Keratinocyte (primary cell): ENCODE data around the gene KLK4. TPM values are rescaled to one million over a fixed set of nuclear protein-coding genes. Genes with fewer than 3 reads are reported as not detected.

Experiments
- DNase-seq: peaks from one replicate; pipeline ENCODE4 v3.0.0-alpha.2; 2011; ENCODE audit warnings: low read depth, missing footprints, low spot score
- FAIRE-seq: peaks from 2 replicates; lab custom pipeline; 2011; peaks lifted over from hg19 to GRCh38; lab: Jason Lieb, UNC
- H2AFZ ChIP-seq: 2 replicates; pipeline ENCODE4 v1.6.0; 2012; ENCODE audit warnings: low read length, control low read depth, inconsistent platforms; ENCODE audit not compliant: control insufficient read depth
- H3K27ac ChIP-seq: 2 replicates; pipeline ENCODE4 v1.5.1; 2011; ENCODE audit warnings: low read length; ENCODE audit not compliant: control insufficient read depth, insufficient read depth
- H3K27me3 ChIP-seq: 3 replicates; pipeline ENCODE4 v1.6.0; 2011; ENCODE audit warnings: low read length; ENCODE audit not compliant: control insufficient read depth, insufficient read depth; ENCODE audit errors: extremely low read depth
- H3K36me3 ChIP-seq, 2 experiments: 2 replicates in 1 of 2; 3 replicates in 1 of 2; pipeline ENCODE4 v1.5.1; 2011; ENCODE audit warnings: low read length in 2 of 2, mild to moderate bottlenecking in 1 of 2; ENCODE audit not compliant: control insufficient read depth in 2 of 2, insufficient read depth in 2 of 2; ENCODE audit errors: extremely low read depth in 1 of 2
- H3K4me1 ChIP-seq: 3 replicates; pipeline ENCODE4 v1.5.1; 2011; ENCODE audit warnings: low read length; ENCODE audit not compliant: control insufficient read depth, insufficient read depth; ENCODE audit errors: extremely low read depth
- H3K4me2 ChIP-seq: 3 replicates; pipeline ENCODE4 v1.6.0; 2011; ENCODE audit warnings: low read depth, low read length; ENCODE audit not compliant: control insufficient read depth, insufficient read depth; ENCODE audit errors: extremely low read depth
- H3K4me3 ChIP-seq, 3 experiments: fragments of 200-600 bp in 1 of 3; sonication (generic) in 1 of 3; 2 replicates in 2 of 3; 3 replicates in 1 of 3; pipeline ENCODE4 v1.5.1; 2011 to 2016; ENCODE audit warnings: low read length in 3 of 3, mild to moderate bottlenecking in 3 of 3, control low read depth in 2 of 3, inconsistent platforms in 1 of 3, low read depth in 1 of 3, mixed read lengths in 1 of 3, mixed run types in 1 of 3, moderate library complexity in 1 of 3; ENCODE audit not compliant: control insufficient read depth in 2 of 3, insufficient read depth in 2 of 3; ENCODE audit errors: extremely low read depth in 1 of 3
- H3K79me2 ChIP-seq: 2 replicates; pipeline ENCODE4 v1.6.0; 2012; ENCODE audit warnings: low read length; ENCODE audit not compliant: control insufficient read depth, insufficient read depth
- H3K9ac ChIP-seq: 3 replicates; pipeline ENCODE4 v1.6.0; 2011; ENCODE audit warnings: low read length; ENCODE audit not compliant: control insufficient read depth, insufficient read depth; ENCODE audit errors: extremely low read depth
- H3K9me1 ChIP-seq: 3 replicates; pipeline ENCODE4 v1.6.0; 2011; ENCODE audit warnings: low read length; ENCODE audit not compliant: control insufficient read depth, insufficient read depth; ENCODE audit errors: extremely low read depth
- H3K9me3 ChIP-seq: 2 replicates; pipeline ENCODE4 v1.5.1; 2012; ENCODE audit warnings: low read depth, low read length; ENCODE audit not compliant: control insufficient read depth
- H4K20me1 ChIP-seq: 3 replicates; pipeline ENCODE4 v1.6.0; 2011; ENCODE audit warnings: low read length; ENCODE audit not compliant: control insufficient read depth, insufficient read depth; ENCODE audit errors: extremely low read depth
- EZH2 ChIP-seq: IDR thresholded peaks from one replicate; pipeline ENCODE4 v1.6.1; 2012; ENCODE audit warnings: inconsistent platforms, mild to moderate bottlenecking, low read length, moderate library complexity
- dilution Hi-C: fragments of 300-500 bp; cut with MboI; formaldehyde crosslinking; loops from one replicate; pipeline ENCODE4 v1.7.0; 2020; ENCODE audit warnings: low sequenced_read_pairs; ENCODE audit not compliant: extremely low pct_ligation_motif_present
- polyA plus RNA-seq, 5 experiments: library from polyadenylated mRNA; depleted of rRNA in 3 of 5; stranded (reverse) in 3 of 5; stranded (forward) in 1 of 5; unstranded in 1 of 5; fragments of >200 nt; gene quantifications; 1 replicate in 1 of 5; 2 replicates in 3 of 5; 3 replicates in 1 of 5; pipeline versions ENCODE4 v1.2.1 to v1.2.3, GENCODE V29; 2011 to 2012; ENCODE audit warnings: missing spikeins in 2 of 5, low read depth in 1 of 5, low replicate concordance in 1 of 5
- TF ChIP-seq, protein P1 (sequence below), 3 experiments: IDR thresholded peaks in 1 of 3; conservative IDR thresholded peaks in 1 of 3; optimal IDR thresholded peaks in 1 of 3; 2 replicates in 2 of 3; 3 replicates in 1 of 3; pipeline versions ENCODE3 to v1.5.1; 2011; ENCODE audit warnings: low read length in 3 of 3, mild to moderate bottlenecking in 3 of 3, moderate library complexity in 2 of 3, control low read depth in 1 of 3, inconsistent platforms in 1 of 3; ENCODE audit not compliant: insufficient read depth in 2 of 3; ENCODE audit errors: extremely low read depth in 1 of 3

The KLK4 gene
- polyA plus RNA-seq, 1 donor (not counting 4 experiments of a cell fraction or from before 2014, with no cell fraction given), result not detected

DNA sequence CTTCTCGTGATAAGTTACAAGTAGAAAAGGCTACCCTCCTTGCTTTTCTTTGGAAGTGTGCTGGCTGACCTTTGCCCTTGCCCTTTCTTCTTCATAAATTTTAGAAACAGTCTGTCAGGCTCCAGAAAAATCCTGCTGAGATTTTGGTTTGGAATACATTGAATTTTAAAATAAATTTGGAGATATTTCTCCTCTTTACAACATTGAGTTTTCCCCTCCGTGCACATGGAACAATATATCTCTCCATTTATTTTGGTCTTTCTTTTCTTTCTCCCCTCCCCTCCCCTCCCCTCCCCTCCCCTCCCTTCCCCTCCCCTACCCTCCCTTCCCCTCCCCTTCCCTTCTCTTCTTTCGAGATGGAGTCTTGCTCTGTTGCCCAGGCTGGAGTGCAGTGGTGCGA lies 8.6 kb downstream of the KLK4 start:
- dilution Hi-C loops, result no loop called here
- Histone ChIP-seq H3K79me2 (no peaks in the 10 kb centered on the region), H3K27ac (no peak overlapping the region), H3K4me1 (no peaks in the 10 kb centered on the region), H2AFZ (no peak overlapping the region), H3K9me3 (no peaks in the 10 kb centered on the region), H3K36me3 (no peaks in the 10 kb centered on the region), H3K27me3 (peaks cover 3% of the 10 kb centered on the region), H4K20me1 (no peaks in the 10 kb centered on the region), H3K4me3 (no peak overlapping the region), H3K9me1 (no peaks in the 10 kb centered on the region), H3K4me2 (no peak overlapping the region), H3K9ac (no peak overlapping the region)
- DNase-seq, result no peak
- FAIRE-seq, result no peak
- TF ChIP-seq, protein P1, sequence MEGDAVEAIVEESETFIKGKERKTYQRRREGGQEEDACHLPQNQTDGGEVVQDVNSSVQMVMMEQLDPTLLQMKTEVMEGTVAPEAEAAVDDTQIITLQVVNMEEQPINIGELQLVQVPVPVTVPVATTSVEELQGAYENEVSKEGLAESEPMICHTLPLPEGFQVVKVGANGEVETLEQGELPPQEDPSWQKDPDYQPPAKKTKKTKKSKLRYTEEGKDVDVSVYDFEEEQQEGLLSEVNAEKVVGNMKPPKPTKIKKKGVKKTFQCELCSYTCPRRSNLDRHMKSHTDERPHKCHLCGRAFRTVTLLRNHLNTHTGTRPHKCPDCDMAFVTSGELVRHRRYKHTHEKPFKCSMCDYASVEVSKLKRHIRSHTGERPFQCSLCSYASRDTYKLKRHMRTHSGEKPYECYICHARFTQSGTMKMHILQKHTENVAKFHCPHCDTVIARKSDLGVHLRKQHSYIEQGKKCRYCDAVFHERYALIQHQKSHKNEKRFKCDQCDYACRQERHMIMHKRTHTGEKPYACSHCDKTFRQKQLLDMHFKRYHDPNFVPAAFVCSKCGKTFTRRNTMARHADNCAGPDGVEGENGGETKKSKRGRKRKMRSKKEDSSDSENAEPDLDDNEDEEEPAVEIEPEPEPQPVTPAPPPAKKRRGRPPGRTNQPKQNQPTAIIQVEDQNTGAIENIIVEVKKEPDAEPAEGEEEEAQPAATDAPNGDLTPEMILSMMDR (optimal IDR thresholded peaks at IDR 0.05 in 1 of 3, IDR thresholded peaks at IDR 0.05 in 1 of 3, conservative IDR thresholded peaks at IDR 0.05 in 1 of 3; ENCODE audit: extremely low read depth in 1 of 3, insufficient read depth in 2 of 3, low read length in 3 of 3), result no peak
- no peak for TF ChIP-seq EZH2

DNA sequence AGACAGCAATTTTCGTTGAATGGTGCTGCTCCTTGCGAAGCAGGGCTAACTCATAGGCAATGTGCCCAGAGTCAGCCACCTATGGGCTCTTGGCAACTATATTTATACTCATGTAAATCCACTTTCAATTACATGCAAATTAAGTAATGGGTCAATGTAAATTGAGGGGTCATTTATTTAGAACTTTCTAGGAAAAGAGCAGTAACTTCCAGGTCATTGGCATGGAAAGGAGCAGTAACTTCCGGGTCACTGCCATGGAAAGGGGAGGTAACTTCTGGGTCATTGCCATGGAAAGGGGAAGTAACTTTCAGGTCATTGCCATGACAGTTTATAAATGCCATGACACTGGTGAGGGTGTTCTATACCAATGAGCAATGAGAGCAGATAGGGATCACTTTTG lies 11.6 kb downstream of the KLK4 start:
- dilution Hi-C loops, result no loop called here
- H2AFZ ChIP-seq, result no peak overlapping the region
- H3K4me3 ChIP-seq, result no peak overlapping the region
- H3K9me3 ChIP-seq, result no peaks in the 10 kb centered on the region
- H3K4me1 ChIP-seq, result peaks cover 9% of the 10 kb centered on the region
- FAIRE-seq (no peak), DNase-seq (no peak)
- H3K27ac ChIP-seq, result no peak overlapping the region
- H3K79me2 ChIP-seq, result no peaks in the 10 kb centered on the region
- no peaks in the 10 kb centered on the region for H4K20me1 ChIP-seq
- no peaks in the 10 kb centered on the region for H3K36me3 ChIP-seq
- no peak overlapping the region for H3K4me2 ChIP-seq
- TF ChIP-seq, protein P1 (optimal IDR thresholded peaks at IDR 0.05 in 1 of 3, IDR thresholded peaks at IDR 0.05 in 1 of 3, conservative IDR thresholded peaks at IDR 0.05 in 1 of 3; ENCODE audit: extremely low read depth in 1 of 3, insufficient read depth in 2 of 3, low read length in 3 of 3), result no peak
- TF ChIP-seq EZH2, result no peak
- no peaks in the 10 kb centered on the region for H3K27me3 ChIP-seq
- no peaks in the 10 kb centered on the region for H3K9me1 ChIP-seq
- no peak overlapping the region for H3K9ac ChIP-seq
